ENCODE measurements around the gene OR1F1. TPM values are rescaled to one million over a fixed set of nuclear protein-coding genes. Genes with fewer than 3 reads are reported as not detected.
"Not testable (repeated sequence)": the region's sequence is repeated elsewhere in the genome, so short reads cannot be mapped to it uniquely, and the experiment has no call there.

OR1F1 gene
- polyA plus RNA-seq, 3 donors = not detected

DNA sequence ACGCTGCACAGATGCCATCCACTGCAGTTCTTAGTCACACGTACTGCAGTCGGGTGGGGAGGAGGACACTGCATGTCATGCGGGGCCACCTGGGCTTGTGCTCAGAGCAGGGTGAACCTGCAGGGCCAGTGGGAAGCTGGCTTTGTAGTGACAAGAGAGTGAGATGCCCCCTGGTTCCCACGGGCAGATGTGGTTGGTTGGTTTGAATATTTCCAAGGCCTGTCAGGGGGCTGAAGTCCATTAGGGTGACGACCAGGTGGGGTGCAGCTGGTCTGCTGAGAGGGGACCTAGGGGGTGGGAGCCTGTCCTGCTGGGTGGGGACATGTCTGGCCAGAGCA is 38.8 kb upstream of the OR1F1 start:
- H3K27ac ChIP-seq (ENCODE audit: low read depth, low read length) = no peak overlapping the region
- 91 to 97% (median 93%) methylated on average over 6 of the region's 6 CpGs for WGBS, 3 donors

DNA sequence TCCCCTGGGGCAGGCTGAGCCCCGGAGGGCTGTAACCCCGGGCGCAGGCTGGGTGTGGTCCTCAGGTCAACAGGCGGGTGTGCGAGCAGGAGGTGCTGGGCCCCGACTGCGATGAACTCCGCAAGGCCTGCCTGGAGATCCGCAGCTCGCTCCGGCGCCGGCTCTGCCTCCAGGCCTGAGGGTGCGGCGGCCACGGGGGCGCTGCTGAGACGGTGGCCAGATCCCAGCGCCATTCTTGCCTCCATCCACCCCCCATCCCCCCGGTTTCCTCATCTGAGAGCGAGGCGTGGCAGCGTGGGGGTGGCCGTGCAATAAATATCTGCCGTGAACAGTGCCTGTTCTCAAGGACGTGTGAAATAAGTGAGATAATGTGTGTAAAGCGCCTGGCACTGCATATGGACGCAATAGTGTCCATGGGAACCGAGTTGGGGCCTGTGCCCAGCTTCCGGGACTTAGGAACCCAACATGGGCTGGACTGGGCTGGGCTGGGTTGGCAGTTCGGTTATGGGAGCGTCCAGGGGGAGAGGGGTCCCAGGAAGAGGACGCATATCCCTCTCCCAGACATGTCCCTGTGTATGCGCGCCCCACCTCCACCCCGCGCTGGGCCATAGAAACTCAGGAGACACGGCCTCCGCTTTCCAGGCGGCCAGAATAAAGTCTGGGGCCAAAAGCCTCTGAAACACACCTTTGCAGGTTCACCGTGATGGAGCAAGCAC is 38.2 kb upstream of the OR1F1 start:
- 3 to 7% (median 4%) methylated on average over 32 to 41 of the region's 41 CpGs for WGBS, 3 donors

DNA sequence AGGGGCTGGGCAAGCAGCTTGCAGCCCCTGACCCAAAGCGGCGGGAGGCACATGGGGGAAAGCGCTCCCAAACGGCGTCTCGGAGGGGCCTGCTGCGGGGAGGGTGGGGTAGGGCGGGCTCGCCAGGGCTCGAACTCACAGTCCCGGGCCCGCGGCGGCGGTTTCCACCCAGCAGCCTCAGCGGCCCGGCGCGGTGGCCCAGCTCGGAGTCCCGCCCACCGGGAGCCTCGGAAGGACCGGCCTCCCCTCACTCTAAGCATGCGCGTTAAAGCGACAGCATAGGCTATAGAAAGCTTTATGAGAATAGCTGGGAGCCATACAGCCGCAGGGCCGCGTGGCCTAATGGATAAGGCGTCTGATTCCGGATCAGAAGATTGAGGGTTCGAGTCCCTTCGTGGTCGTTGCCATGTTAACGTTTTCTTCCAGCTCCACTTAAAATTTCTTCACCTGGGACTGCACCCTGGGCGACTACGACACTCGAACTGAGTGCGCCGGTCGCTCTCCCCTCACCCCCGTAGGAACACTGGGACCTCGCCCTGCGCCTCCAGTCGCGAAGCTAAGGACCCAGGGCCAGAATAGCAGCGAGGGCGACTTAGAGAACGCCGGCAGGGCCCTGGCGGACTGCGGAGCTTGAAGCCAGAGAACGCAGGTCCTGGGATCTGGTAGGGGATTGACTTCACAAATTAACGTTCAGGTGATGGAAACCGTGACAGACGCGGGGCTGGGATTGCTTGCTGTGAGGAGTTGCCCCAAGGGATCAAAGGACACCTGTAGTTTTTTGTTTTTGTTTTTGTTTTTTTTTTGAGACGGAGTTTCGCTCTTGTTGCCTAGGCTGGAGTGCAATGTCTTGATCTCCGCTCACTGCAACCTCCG is 37.4 kb upstream of the OR1F1 start:
- 1% methylated on average over 54 to 62 of the region's 62 CpGs for WGBS, 3 donors

More for the DNA sequence above, 38.2 kb upstream of the OR1F1 start:
- no peak overlapping the region for H3K27ac ChIP-seq (ENCODE audit: low read depth, low read length)

DNA sequence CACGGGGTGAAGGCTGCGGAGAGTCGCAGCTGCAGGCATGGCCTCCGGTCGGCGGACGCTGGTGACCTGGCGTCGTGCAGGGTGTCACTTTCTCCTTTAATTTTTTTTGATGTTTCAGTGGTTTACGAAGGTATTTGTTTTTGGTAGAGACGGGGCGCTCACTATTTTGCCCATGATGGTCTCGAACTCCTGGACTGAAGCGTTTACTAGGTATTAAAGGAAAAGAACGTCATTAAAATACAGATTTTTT is 36.1 kb upstream of the OR1F1 start:
- 3 to 5% (median 3%) methylated on average over 15 of the region's 15 CpGs for WGBS, 3 donors
- H3K27ac ChIP-seq (ENCODE audit: low read depth, low read length) = no peak overlapping the region

More for the DNA sequence above, 37.4 kb upstream of the OR1F1 start:
- no peak overlapping the region for H3K27ac ChIP-seq (ENCODE audit: low read depth, low read length)

DNA sequence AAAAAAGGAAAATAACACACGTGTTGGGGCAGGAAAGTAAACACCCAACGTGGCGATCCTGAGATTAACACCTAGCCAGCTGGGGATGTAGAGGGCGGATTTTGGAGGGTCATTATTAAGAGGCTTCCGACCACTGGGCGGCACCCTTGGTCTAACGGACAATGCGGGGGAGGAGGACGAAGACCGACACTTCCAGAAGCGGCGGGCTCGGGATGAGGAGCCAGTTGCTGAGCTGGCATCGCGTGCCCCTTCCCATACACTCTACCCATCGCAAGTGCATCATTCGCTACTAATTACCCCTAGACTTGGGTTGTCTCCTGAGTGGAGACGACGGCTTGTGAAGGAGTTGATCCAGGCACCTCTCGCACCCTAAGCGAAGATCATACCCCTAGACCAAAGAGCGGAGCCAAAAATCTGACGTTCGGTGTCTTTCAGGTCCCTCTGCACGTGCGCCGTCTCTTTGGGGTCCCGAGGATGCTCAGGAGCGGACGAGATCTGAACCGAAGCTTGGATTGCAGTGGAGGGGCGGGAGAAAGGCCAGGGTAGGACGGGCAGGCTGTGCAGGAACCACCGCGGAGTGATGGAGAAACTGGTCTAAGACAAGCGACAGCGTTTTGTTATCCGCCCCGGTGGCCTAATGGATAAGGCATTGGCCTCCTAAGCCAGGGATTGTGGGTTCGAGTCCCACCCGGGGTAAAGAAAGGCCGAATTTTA is 35.6 kb upstream of the OR1F1 start:
- no peak overlapping the region for H3K27ac ChIP-seq (ENCODE audit: low read depth, low read length)
- 0 to 1% (median 1%) methylated on average over 41 to 42 of the region's 42 CpGs for WGBS, 3 donors

DNA sequence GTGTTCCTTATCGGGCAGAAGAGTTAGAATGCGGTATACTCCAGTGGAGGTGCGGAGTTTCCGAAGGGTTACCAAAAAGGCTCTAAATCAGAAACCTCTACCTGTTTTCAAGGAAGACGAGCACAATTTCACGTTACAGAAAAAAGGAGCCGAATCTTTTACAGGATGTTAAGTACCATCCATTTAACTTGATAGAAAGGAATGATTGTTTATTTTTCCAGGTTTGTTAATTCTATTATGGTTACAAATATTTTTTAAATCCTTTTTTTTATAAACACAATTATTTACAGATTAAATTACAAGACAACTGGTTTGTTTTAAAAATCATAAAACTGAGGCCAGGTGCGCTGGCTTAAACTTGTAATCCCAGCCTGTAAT is 35.0 kb upstream of the OR1F1 start:
- WGBS, 3 donors = 7 to 12% (median 12%) methylated on average over 8 of the region's 8 CpGs
- no peak overlapping the region for H3K27ac ChIP-seq (ENCODE audit: low read depth, low read length)

DNA sequence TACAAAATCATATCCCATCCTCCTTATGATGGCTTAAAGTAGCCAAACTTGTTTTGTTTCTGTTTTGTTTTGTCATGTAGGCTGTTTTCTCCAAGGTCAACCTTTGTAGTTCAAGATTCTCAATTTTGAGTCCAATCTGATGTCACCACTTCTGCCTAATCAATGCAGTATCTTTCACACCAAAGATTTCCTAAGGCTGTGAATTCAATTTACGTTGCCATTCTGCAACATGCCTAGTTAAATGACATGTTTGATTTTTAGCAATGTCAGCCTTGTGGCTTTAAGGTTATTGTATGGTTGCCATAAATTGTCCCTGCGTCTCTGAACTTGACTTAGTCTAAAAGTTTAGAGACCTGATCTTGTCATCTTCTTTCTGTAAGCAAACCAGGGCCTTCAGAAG is 32.8 kb upstream of the OR1F1 start:
- H3K27ac ChIP-seq (ENCODE audit: low read depth, low read length) = no peak overlapping the region
- WGBS, 3 donors = 68 to 97% (median 83%) methylated on average over 2 of the region's 2 CpGs

DNA sequence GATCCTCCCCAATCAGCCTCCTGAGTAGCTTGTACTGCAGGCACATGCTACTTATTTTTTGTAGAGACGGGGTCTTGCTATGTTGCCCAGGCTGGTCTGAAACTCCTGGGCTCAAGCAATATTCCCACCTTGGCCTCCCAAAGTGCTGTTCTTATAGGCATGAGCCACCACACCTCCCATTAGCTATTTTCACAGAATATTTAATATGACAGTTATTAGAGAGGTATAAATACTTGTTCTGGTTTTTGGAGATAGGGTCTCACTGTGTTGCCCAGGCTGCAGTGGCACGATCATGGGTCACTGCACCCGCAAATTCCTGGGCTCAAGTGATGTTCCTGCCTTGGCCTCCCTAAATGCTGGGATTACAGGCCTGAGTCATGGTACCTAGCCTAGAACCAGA is 32.0 kb upstream of the OR1F1 start:
- H3K27ac ChIP-seq (ENCODE audit: low read depth, low read length) = no peak overlapping the region
- WGBS, 3 donors = 96 to 97% (median 97%) methylated on average over 3 of the region's 3 CpGs

DNA sequence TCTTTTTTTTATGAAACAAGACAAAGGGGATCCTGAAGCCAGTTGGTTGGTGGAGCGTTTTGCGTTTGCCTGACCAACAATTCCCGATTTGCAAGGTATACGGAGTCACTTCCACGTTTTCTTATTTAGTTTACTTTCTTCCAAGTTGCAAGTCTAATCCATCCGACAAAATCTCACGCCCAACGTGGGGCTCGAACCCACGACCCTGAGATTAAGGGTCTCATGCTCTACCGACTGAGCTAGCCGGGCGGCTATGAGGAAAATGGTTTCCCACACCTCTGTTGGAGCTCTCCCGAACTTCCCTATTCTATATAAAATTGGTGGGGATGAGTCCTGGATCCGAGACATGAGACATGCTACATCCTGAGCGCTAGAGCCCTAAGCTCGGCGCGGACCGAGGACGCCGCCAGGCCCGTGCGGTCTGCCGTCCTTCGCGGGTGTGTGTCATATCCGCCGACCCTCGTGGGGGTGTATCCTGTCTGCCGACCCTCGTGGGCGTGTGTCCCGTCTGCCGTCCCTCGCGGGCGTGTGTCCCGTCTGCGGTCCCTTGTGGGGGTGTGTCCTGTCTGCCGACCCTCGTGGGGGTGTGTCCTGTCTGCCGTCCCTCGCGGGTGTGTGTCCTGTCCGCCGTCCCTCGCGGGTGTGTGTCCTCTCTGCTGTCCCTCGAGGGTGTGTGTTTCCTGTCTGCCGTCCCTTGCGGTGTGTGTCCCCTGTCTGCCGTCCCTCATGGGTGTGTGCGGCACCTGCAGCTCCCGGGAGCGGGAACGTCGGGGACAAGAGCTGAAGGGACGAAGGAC is 30.6 kb upstream of the OR1F1 start:
- WGBS, 3 donors = 1 to 2% (median 1%) methylated on average over 59 of the region's 59 CpGs
- peak overlapping the region; percentile 53 for H3K27ac ChIP-seq (ENCODE audit: low read depth, low read length)

DNA sequence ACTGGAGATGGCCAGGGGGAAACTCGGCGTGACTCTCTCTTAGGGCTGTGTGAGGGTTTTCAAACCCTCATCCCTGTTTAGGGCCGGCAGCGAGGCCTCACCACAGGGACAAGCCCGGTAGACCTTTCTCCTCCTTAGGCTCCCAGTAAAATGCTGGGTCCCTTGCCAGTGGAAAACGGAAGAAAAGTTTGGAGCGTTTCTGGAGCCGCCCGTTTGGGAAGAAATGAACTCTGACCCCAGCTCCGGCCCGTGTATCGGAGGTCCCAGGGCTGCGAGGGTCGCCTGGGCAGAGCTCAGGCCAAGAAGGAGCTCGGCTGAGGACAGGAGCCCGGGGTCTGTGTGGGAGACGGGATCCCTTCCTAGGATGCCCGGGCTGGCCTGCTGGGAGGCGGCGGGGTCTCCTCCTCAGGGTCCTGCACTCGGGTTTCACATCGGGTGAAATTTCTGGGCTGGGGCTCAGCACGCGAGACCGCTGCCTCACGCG is 29.9 kb upstream of the OR1F1 start:
- WGBS, 3 donors = 0 to 1% (median 0%) methylated on average over 27 of the region's 27 CpGs

DNA sequence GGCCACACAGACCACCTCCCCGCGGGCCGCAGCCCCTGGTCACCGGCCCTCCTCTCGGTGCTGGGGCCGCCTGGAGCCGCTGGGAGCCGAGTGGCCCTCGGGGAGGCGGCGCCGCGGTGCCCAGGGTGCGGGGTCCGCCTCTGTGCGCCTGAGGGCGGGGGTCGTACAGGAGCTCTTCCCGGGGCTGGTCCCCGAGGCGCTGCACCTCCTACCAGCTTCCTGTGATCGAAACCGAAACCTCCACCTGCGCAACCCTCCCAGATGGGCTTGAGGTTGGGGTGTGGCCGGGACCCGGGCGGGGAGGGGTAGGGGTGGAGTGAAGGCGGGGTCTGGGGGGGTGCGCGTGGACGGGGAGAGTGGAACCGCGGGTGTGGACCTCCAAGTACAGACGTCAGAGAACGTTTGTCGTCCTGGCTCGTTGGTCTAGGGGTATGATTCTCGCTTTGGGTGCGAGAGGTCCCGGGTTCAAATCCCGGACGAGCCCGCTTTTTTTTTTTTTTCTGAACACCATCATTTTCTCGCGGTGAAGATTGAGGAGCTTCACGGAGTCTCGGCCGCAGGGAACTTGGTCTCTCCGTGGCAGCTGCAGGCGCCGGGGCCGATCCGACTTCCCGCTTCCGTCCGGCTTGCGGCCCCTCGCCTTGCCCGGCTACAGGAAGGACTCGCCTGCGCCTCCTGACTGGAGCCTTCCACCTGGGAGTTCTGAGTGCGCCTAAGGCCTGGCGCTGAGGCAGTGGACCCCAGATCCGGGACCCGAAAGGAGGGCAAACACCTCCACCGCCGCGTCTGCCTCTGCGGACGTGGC is 29.3 kb upstream of the OR1F1 start:
- WGBS, 3 donors = 1 to 3% (median 1%) methylated on average over 54 to 70 of the region's 70 CpGs
- no peak overlapping the region for H3K27ac ChIP-seq (ENCODE audit: low read depth, low read length)

More for the DNA sequence above, 29.9 kb upstream of the OR1F1 start:
- peak overlapping the region; percentile 53 for H3K27ac ChIP-seq (ENCODE audit: low read depth, low read length)

DNA sequence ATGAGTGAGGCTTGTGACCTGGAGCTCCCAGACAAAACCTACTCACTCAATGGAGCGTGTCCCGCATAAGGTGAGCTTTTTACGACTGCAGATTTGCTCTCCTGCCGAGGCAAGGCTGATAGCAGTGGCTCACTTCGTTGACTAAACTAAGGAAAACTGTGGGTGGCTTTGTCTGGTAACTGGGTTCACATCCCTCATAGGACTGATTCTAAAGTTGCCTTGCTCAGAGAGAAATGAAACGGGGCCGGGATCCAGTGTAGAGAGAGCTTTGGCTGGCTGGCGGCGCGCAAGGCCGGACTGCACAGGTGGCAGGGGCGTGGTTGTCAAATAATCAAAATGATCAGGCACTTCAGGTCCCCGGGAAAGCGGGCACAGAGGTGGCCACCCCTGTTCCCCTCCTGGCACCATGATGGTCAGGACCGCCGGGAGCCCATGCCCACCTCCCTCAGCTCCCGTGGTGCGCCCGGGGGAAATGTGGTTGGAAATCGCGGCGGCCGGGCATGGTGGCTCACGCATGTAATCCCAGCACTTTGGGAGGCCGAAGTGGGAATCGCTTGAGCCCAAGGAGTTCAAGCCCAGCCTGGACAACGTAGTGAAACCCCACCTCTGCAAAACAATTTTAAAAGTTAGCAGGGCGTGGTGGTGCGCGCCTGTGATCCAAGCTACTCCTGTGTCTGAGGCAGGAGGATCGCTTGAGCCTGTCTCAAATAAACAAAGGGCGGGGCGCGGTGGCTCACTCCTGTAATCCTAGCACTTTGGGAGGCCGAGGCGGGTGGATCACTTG is 26.6 kb upstream of the OR1F1 start:
- H3K27ac ChIP-seq (ENCODE audit: low read depth, low read length) = no peak overlapping the region
- WGBS, 3 donors = 81 to 92% (median 84%) methylated on average over 36 of the region's 36 CpGs

DNA sequence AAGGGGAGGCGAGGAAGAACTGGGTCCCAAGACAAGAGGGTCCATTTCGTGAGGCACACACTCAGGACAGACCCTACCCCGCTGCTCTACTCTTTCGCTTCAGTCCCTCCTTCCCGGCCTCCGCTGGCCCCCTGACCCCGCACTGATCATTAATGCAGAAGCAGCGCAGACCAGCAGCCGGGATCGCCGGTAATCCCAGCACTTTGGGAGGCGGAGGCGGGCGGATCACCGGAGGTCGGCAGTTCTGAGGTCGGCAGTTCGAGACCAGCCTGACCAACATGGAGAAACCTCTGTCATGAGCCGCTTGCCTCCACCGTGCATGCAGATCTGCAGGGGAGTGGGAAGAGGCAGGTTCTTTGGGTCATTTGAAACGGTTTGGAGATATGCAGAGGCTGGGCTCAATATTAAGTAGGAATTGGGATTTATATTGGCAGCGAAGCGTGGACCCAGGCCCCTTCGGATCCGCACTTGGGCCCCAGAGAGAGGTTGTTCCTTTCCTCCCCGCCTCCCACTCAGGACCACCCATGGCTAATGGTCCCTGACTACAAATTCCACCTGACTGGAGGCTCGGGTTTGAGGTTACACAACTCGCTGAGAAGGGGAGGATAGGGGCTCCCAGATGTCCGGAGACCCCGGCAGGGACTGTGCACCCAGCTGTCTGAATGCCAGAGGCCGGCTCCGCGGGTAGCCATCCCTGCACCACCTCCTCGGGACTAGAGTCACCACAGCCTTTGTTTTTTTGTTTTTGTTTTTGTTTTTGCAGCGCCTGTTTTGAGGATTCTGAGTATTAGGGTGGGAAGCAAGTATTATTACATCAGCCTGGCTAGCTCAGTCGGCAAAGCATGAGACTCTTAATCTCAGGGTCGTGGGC is 23.6 kb upstream of the OR1F1 start:
- no peak overlapping the region for H3K27ac ChIP-seq (ENCODE audit: low read depth, low read length)
- WGBS, 3 donors = 80 to 85% (median 84%) methylated on average over 37 of the region's 37 CpGs

DNA sequence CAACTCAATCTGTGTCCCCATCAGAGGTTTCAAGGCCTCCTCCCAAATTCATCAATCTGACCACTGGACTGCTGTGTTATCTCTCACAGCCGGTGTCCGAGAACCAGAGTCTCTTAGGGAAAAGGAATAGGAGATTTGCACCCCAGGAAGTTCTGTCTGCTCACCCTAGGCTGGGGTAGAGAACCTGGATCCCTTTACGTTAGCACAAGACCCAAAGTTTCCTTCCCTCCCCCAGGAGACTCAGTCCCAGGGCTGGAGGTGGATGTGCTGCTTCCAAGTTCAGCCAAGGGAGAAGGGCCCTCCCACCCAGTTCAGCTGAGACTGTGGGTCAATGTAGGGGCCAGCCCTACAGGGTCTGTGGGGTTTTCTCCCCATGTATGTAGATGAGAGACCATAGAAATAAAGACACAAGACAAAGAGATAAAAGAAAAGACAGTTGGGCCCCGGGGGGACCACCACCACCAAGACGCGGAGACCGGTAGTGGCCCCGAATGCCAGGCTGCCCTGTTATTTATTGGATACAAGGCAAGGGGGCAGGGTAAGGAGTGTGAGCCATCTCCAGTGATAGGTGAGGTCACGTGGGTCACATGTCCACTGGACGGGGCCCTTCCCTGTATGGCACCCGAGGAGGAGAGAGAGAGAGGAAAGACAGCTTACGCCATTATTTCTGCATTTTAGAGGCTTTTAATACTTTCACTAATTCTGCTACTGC is 22.7 kb upstream of the OR1F1 start:
- WGBS, 3 donors = 83 to 90% (median 87%) methylated on average over 12 of the region's 12 CpGs
- no peak overlapping the region for H3K27ac ChIP-seq (ENCODE audit: low read depth, low read length)

DNA sequence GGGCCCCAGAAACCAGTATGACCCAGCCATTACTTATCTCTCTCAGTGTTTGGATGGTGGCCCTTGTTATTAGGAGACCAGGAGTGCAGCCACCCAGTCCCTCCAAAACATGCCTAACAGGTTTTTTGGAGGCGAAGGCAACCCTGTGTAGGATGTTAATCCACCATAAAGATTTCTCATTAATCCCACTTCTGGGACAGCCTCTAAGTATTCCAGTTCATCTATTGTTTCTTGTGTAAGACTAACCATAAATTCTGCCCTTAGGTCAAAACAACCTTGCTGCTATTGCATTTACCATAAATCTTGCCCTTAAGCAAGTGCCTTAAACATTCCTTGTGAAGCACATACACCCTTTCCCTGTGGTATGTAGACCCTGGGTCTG is 21.5 kb upstream of the OR1F1 start:
- H3K27ac ChIP-seq (ENCODE audit: low read depth, low read length) = no peak overlapping the region
- WGBS, 3 donors = 10 to 39% (median 20%) methylated on average over 1 of the region's 1 CpG

DNA sequence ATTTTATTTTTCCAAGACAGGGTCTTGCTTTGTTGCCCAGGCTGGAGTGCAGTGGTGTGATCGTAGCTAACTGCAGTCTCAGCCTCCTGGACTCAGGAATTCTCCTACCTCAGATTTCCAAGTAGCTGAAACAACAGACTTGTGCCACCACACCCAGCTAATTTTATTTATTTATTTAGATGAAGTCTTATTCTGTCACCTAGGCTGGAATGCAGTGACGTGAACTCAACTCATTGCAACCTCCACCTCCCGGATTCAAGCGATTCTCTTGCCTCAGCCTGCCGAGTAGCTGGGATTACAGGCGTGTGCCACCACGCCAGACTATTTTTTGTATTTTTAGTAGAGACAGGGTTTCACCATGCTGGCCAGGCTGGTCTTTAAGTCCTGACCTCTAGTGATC is 19.3 kb upstream of the OR1F1 start:
- not testable (repeated sequence) for H3K27ac ChIP-seq (ENCODE audit: low read depth, low read length)
- WGBS, 3 donors = 75 to 86% (median 82%) methylated on average over 7 of the region's 7 CpGs
